GM23338 (cell line): ENCODE data around the gene PRKAA2. TPM values are rescaled to one million over a fixed set of nuclear protein-coding genes. Genes with fewer than 3 reads are reported as not detected.
A peak's percentile ranks its signal among the peaks of the same experiment; 100 is the strongest.

Source experiments
- ATAC-seq: fragments of 200-7000 bp; cut with Tn5 transposase; 3 replicates; pipeline ENCODE4 v1.9.1; 2020
- DNase-seq: peaks from one replicate; pipeline ENCODE4 v3.0.0-alpha.2; 2015; ENCODE audit warnings: low spot score
- H2AFZ ChIP-seq: fragments of 200-600 bp; sonication (generic); 2 replicates; pipeline ENCODE4 v1.8.0; 2016; ENCODE audit warnings: antibody characterized with exemption, mild to moderate bottlenecking, moderate library complexity
- H3F3A ChIP-seq: fragments of 200-600 bp; sonication (generic); replicated peaks from 2 replicates; pipeline ENCODE4 v1.8.0; 2017; ENCODE audit warnings: antibody characterized with exemption, mixed run types, low read depth
- H3K27ac ChIP-seq: fragments of 200-600 bp; sonication (generic); 2 replicates; pipeline ENCODE4 v1.6.1; 2016; ENCODE audit warnings: low read depth
- H3K27me3 ChIP-seq: fragments of 200-600 bp; sonication (generic); 2 replicates; pipeline ENCODE4 v1.8.0; 2016; ENCODE audit warnings: mild to moderate bottlenecking, mixed run types, moderate library complexity; ENCODE audit not compliant: insufficient read depth
- H3K36me3 ChIP-seq: fragments of 200-600 bp; sonication (generic); 2 replicates; pipeline ENCODE4 v1.8.0; 2016; ENCODE audit warnings: mild to moderate bottlenecking; ENCODE audit not compliant: insufficient read depth
- H3K4me1 ChIP-seq: fragments of 200-600 bp; sonication (generic); 2 replicates; pipeline ENCODE4 v1.8.0; 2016; ENCODE audit warnings: mild to moderate bottlenecking, moderate library complexity; ENCODE audit not compliant: insufficient read depth
- H3K4me2 ChIP-seq: fragments of 200-600 bp; sonication (generic); 2 replicates; pipeline ENCODE4 v1.7.1; 2017; ENCODE audit warnings: mixed run types
- H3K4me3 ChIP-seq: fragments of 200-600 bp; sonication (generic); 2 replicates; pipeline ENCODE4 v1.6.1; 2016; ENCODE audit warnings: mixed run types
- H3K79me2 ChIP-seq: fragments of 200-600 bp; sonication (generic); replicated peaks from 2 replicates; pipeline ENCODE4 v1.8.0; 2017; ENCODE audit warnings: mild to moderate bottlenecking; ENCODE audit not compliant: insufficient read depth
- H3K9me2 ChIP-seq: fragments of 200-600 bp; sonication (generic); 2 replicates; pipeline ENCODE4 v1.8.0; 2017; ENCODE audit not compliant: insufficient read depth
- H4K20me1 ChIP-seq: fragments of 200-600 bp; sonication (generic); replicated peaks from 2 replicates; pipeline ENCODE4 v1.8.0; 2017; ENCODE audit warnings: mild to moderate bottlenecking; ENCODE audit not compliant: insufficient read depth
- H3K27ac Mint-ChIP-seq: 2 replicates; pipeline ENCODE4 v1.8.0; 2020; ENCODE audit warnings: inconsistent platforms, mild to moderate bottlenecking, moderate library complexity, mixed read lengths
- H3K27me3 Mint-ChIP-seq: 3 replicates; pipeline ENCODE4 v1.8.0; 2022; ENCODE audit warnings: low read depth, mild to moderate bottlenecking, moderate library complexity, mixed read lengths, inconsistent platforms; ENCODE audit not compliant: insufficient read depth, poor library complexity
- H3K36me3 Mint-ChIP-seq: 3 replicates; pipeline ENCODE4 v1.8.0; 2021; ENCODE audit warnings: low read depth, mild to moderate bottlenecking, inconsistent platforms, moderate library complexity, mixed read lengths
- H3K4me1 Mint-ChIP-seq: 3 replicates; pipeline ENCODE4 v1.8.0; 2020; ENCODE audit warnings: mild to moderate bottlenecking, inconsistent platforms, mixed read lengths
- H3K4me3 Mint-ChIP-seq: 3 replicates; pipeline ENCODE4 v1.8.0; 2021; ENCODE audit warnings: moderate library complexity, mild to moderate bottlenecking, inconsistent platforms, mixed read lengths
- H3K9me3 Mint-ChIP-seq: 3 replicates; pipeline ENCODE4 v1.8.0; 2020; ENCODE audit warnings: moderate library complexity, mild to moderate bottlenecking, inconsistent platforms, mixed read lengths
- CREB1 ChIP-seq: fragments of 250-450 bp; sonication (Bioruptor Pico); IDR thresholded peaks from 2 replicates; pipeline ENCODE4 v1.5.0; 2020; ENCODE audit warnings: low read depth, mild to moderate bottlenecking, moderate library complexity
- EZH2 ChIP-seq: fragments of 200-600 bp; sonication (generic); IDR thresholded peaks from one replicate; pipeline ENCODE4 v1.8.0; 2017; ENCODE audit warnings: antibody characterized with exemption, mild to moderate bottlenecking, low read depth; ENCODE audit not compliant: unreplicated experiment
- EZH2phosphoT487 ChIP-seq: fragments of 200-600 bp; sonication (generic); IDR thresholded peaks from one replicate; pipeline ENCODE4 v1.8.1; 2018; ENCODE audit warnings: antibody characterized with exemption; ENCODE audit not compliant: unreplicated experiment
- JUNB ChIP-seq: IDR thresholded peaks from one replicate; pipeline ENCODE4 v1.6.1; 2016; ENCODE audit warnings: antibody characterized with exemption; ENCODE audit not compliant: unreplicated experiment
- NANOG ChIP-seq: IDR thresholded peaks from 2 replicates; pipeline ENCODE4 v1.6.1; 2016; ENCODE audit warnings: antibody characterized with exemption, borderline replicate concordance
- POLR2AphosphoS5 ChIP-seq: IDR thresholded peaks from 2 replicates; pipeline ENCODE4 v1.6.1; 2016; ENCODE audit warnings: antibody characterized with exemption, low read depth
- STAT1 ChIP-seq: IDR thresholded peaks from one replicate; pipeline ENCODE4 v1.6.1; 2016; ENCODE audit warnings: antibody characterized with exemption; ENCODE audit not compliant: unreplicated experiment
- ZNF114 ChIP-seq: fragments of 250-450 bp; sonication (Bioruptor Pico); IDR thresholded peaks from 2 replicates; pipeline ENCODE4 v1.5.0; 2020; ENCODE audit warnings: mild to moderate bottlenecking, moderate library complexity
- ZNF331 ChIP-seq: fragments of 250-450 bp; sonication (Bioruptor Pico); IDR thresholded peaks from 2 replicates; pipeline ENCODE4 v1.5.0; 2020; ENCODE audit warnings: low read depth, mild to moderate bottlenecking, moderate library complexity
- long read RNA-seq: library from polyadenylated mRNA; unstranded; transcript quantifications from one replicate; pipeline ENCODE4 v2.0.0, GENCODE V29; 2020; ENCODE audit not compliant: unreplicated experiment
- polyA plus RNA-seq: library from polyadenylated mRNA; unstranded; fragments of >200 nt; fragmentation: Nextera tagmentation; extraction: Ambion mirVana; gene quantifications from 2 replicates; pipeline ENCODE4 v1.2.1, GENCODE V29; 2016
- total RNA-seq: library from RNA; depleted of rRNA; stranded (reverse); fragments of >200 nt; shearing (Covaris generic); gene quantifications from 2 replicates; pipeline ENCODE4 v1.2.3, GENCODE V29; 2014; rRNA removed
- TF ChIP-seq, protein P1 (sequence below): IDR thresholded peaks from 2 replicates; pipeline ENCODE4 v1.6.1; 2016; ENCODE audit warnings: antibody characterized with exemption
- TF ChIP-seq, protein P2 (sequence below), 2 experiments: fragments of 200-600 bp in 1 of 2; sonication (generic) in 1 of 2; conservative IDR thresholded peaks; 2 replicates each; pipeline versions ENCODE4 v1.5.1 to v1.6.1; 2016 to 2017; ENCODE audit warnings: antibody characterized with exemption in 2 of 2, low read depth in 2 of 2, mild to moderate bottlenecking in 2 of 2, moderate library complexity in 1 of 2
- TF ChIP-seq, protein P3 (sequence below): IDR thresholded peaks from one replicate; pipeline ENCODE4 v1.6.1; 2018; ENCODE audit warnings: antibody characterized with exemption; ENCODE audit not compliant: unreplicated experiment
- TF ChIP-seq, protein P4 (sequence below): fragments of 250-450 bp; sonication (Bioruptor Pico); IDR thresholded peaks from 2 replicates; pipeline ENCODE4 v1.5.0; 2020; ENCODE audit warnings: mild to moderate bottlenecking, moderate library complexity

Gene PRKAA2
- total RNA-seq (8.7 and 8.8 TPM in 2 replicates), polyA plus RNA-seq (3.0 and 3.1 TPM in 2 replicates)
- long read RNA-seq, full-length matches to known transcripts: 4 of 7 reads
- long read RNA-seq, partial matches to known transcripts: 1 of 7 reads
- long read RNA-seq, other reads (novel, unspliced or antisense): 2 of 7 reads

DNA sequence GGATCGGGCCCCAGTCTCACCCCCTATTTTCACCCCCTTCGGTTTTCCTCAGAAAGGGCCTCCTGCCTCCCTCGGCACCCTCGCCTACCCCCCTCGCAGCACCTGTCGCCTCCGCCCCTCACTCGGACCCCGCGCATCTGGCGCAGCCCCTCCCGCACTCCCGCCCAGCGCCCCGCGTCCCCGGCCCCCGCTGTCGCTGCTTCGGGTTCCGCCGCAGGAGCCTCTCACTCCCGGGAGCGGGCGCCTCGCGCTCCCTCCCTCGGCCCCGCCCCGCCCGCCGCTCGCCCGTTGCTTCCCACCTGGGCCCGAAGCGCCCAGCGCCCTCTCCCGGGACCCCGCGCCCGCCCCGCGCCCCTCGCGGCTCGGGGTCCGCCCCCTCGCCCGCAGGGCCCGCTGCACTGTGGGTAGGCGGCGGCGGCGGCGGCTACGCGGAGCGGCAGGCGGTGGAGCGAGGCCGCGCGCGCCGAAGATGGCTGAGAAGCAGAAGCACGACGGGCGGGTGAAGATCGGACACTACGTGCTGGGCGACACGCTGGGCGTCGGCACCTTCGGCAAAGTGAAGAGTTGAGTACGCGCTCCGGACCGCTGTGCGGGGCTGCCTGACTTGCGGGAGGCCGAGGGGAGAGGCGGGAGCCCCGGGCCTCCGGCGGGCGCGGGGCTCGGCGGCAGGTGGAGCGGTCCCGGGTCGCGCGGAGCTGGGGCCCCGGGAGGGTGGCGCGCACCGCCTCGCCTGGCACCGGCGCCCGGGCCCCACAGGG is at the start of gene PRKAA2:
Gene PRKAA2, plus strand, starts transcription at position 396 of the 758 bp plus-strand sequence. Its CDS starts 74 bp downstream, at position 470.
- no peak for TF ChIP-seq STAT1
- peak; percentile 77 for TF ChIP-seq POLR2AphosphoS5
- TF ChIP-seq, protein P1, sequence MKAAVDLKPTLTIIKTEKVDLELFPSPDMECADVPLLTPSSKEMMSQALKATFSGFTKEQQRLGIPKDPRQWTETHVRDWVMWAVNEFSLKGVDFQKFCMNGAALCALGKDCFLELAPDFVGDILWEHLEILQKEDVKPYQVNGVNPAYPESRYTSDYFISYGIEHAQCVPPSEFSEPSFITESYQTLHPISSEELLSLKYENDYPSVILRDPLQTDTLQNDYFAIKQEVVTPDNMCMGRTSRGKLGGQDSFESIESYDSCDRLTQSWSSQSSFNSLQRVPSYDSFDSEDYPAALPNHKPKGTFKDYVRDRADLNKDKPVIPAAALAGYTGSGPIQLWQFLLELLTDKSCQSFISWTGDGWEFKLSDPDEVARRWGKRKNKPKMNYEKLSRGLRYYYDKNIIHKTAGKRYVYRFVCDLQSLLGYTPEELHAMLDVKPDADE: no peak
- TF ChIP-seq NANOG: no peak
- TF ChIP-seq, protein P2, sequence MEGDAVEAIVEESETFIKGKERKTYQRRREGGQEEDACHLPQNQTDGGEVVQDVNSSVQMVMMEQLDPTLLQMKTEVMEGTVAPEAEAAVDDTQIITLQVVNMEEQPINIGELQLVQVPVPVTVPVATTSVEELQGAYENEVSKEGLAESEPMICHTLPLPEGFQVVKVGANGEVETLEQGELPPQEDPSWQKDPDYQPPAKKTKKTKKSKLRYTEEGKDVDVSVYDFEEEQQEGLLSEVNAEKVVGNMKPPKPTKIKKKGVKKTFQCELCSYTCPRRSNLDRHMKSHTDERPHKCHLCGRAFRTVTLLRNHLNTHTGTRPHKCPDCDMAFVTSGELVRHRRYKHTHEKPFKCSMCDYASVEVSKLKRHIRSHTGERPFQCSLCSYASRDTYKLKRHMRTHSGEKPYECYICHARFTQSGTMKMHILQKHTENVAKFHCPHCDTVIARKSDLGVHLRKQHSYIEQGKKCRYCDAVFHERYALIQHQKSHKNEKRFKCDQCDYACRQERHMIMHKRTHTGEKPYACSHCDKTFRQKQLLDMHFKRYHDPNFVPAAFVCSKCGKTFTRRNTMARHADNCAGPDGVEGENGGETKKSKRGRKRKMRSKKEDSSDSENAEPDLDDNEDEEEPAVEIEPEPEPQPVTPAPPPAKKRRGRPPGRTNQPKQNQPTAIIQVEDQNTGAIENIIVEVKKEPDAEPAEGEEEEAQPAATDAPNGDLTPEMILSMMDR (conservative IDR thresholded peaks at IDR 0.05; ENCODE audit: low read depth in 2 of 2): peak in 1 of 2 experiments; percentile 17; a peak in 1 of 4 replicates
- no peak for TF ChIP-seq ZNF114 (CRISPR knock-in tag)
- no peak for TF ChIP-seq ZNF331 (CRISPR knock-in tag)
- no peak for TF ChIP-seq EZH2
- no peak for TF ChIP-seq CREB1 (CRISPR knock-in tag)
- TF ChIP-seq EZH2phosphoT487: no peak
- TF ChIP-seq, protein P3, sequence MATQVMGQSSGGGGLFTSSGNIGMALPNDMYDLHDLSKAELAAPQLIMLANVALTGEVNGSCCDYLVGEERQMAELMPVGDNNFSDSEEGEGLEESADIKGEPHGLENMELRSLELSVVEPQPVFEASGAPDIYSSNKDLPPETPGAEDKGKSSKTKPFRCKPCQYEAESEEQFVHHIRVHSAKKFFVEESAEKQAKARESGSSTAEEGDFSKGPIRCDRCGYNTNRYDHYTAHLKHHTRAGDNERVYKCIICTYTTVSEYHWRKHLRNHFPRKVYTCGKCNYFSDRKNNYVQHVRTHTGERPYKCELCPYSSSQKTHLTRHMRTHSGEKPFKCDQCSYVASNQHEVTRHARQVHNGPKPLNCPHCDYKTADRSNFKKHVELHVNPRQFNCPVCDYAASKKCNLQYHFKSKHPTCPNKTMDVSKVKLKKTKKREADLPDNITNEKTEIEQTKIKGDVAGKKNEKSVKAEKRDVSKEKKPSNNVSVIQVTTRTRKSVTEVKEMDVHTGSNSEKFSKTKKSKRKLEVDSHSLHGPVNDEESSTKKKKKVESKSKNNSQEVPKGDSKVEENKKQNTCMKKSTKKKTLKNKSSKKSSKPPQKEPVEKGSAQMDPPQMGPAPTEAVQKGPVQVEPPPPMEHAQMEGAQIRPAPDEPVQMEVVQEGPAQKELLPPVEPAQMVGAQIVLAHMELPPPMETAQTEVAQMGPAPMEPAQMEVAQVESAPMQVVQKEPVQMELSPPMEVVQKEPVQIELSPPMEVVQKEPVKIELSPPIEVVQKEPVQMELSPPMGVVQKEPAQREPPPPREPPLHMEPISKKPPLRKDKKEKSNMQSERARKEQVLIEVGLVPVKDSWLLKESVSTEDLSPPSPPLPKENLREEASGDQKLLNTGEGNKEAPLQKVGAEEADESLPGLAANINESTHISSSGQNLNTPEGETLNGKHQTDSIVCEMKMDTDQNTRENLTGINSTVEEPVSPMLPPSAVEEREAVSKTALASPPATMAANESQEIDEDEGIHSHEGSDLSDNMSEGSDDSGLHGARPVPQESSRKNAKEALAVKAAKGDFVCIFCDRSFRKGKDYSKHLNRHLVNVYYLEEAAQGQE: no peak
- TF ChIP-seq JUNB: no peak
- TF ChIP-seq, protein P4, sequence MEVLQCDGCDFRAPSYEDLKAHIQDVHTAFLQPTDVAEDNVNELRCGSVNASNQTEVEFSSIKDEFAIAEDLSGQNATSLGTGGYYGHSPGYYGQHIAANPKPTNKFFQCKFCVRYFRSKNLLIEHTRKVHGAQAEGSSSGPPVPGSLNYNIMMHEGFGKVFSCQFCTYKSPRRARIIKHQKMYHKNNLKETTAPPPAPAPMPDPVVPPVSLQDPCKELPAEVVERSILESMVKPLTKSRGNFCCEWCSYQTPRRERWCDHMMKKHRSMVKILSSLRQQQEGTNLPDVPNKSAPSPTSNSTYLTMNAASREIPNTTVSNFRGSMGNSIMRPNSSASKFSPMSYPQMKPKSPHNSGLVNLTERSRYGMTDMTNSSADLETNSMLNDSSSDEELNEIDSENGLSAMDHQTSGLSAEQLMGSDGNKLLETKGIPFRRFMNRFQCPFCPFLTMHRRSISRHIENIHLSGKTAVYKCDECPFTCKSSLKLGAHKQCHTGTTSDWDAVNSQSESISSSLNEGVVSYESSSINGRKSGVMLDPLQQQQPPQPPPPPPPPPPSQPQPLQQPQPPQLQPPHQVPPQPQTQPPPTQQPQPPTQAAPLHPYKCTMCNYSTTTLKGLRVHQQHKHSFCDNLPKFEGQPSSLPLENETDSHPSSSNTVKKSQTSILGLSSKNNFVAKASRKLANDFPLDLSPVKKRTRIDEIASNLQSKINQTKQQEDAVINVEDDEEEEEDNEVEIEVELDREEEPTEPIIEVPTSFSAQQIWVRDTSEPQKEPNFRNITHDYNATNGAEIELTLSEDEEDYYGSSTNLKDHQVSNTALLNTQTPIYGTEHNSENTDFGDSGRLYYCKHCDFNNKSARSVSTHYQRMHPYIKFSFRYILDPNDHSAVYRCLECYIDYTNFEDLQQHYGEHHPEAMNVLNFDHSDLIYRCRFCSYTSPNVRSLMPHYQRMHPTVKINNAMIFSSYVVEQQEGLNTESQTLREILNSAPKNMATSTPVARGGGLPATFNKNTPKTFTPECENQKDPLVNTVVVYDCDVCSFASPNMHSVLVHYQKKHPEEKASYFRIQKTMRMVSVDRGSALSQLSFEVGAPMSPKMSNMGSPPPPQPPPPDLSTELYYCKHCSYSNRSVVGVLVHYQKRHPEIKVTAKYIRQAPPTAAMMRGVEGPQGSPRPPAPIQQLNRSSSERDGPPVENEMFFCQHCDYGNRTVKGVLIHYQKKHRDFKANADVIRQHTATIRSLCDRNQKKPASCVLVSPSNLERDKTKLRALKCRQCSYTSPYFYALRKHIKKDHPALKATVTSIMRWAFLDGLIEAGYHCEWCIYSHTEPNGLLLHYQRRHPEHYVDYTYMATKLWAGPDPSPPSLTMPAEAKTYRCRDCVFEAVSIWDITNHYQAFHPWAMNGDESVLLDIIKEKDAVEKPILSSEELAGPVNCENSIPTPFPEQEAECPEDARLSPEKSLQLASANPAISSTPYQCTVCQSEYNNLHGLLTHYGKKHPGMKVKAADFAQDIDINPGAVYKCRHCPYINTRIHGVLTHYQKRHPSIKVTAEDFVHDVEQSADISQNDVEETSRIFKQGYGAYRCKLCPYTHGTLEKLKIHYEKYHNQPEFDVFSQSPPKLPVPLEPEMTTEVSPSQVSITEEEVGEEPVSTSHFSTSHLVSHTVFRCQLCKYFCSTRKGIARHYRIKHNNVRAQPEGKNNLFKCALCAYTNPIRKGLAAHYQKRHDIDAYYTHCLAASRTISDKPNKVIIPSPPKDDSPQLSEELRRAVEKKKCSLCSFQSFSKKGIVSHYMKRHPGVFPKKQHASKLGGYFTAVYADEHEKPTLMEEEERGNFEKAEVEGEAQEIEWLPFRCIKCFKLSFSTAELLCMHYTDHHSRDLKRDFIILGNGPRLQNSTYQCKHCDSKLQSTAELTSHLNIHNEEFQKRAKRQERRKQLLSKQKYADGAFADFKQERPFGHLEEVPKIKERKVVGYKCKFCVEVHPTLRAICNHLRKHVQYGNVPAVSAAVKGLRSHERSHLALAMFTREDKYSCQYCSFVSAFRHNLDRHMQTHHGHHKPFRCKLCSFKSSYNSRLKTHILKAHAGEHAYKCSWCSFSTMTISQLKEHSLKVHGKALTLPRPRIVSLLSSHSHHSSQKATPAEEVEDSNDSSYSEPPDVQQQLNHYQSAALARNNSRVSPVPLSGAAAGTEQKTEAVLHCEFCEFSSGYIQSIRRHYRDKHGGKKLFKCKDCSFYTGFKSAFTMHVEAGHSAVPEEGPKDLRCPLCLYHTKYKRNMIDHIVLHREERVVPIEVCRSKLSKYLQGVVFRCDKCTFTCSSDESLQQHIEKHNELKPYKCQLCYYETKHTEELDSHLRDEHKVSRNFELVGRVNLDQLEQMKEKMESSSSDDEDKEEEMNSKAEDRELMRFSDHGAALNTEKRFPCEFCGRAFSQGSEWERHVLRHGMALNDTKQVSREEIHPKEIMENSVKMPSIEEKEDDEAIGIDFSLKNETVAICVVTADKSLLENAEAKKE (CRISPR knock-in tag): no peak
- peaks cover 41% of the 10 kb centered on the region for H3K27me3 ChIP-seq
- no peaks in the 10 kb centered on the region for H3K36me3 Mint-ChIP-seq
- peaks cover 7% of the 10 kb centered on the region for H3K4me1 ChIP-seq
- H3K4me1 Mint-ChIP-seq: peaks cover 12% of the 10 kb centered on the region
- no peaks in the 10 kb centered on the region for H3K36me3 ChIP-seq
- peaks cover 26% of the 10 kb centered on the region; the same call in 1 of the 2 replicates for H3K79me2 ChIP-seq
- no peaks in the 10 kb centered on the region for H4K20me1 ChIP-seq
- H3K27me3 Mint-ChIP-seq: peaks cover 17% of the 10 kb centered on the region
- H3K27ac ChIP-seq: no peak within 1 kb of the TSS
- peak within 1 kb of the TSS; percentile 76; the same call in 1 of the 2 replicates for H3K27ac Mint-ChIP-seq
- H3K4me2 ChIP-seq: peak within 1 kb of the TSS; percentile 98
- peak within 1 kb of the TSS; percentile 97 for H2AFZ ChIP-seq
- H3K4me3 ChIP-seq: peak within 1 kb of the TSS; percentile 79
- no peaks in the 10 kb centered on the region; the same call in 2 of the 3 replicates for H3K9me3 Mint-ChIP-seq
- no peaks in the 10 kb centered on the region for H3K9me2 ChIP-seq
- ATAC-seq (peak; percentile 88), DNase-seq (peak; percentile 73)
- peaks cover 7% of the 10 kb centered on the region; the same call in 1 of the 2 replicates for H3F3A ChIP-seq
- H3K4me3 Mint-ChIP-seq: peak within 1 kb of the TSS; percentile 88
